Fibroblast of mammary gland (primary cell): Measurements from ENCODE around the gene CD52.

Experiments
- DNase-seq: peaks from one replicate; pipeline ENCODE4 v3.0.0-alpha.2; 2010; ENCODE audit warnings: low read depth
- H3K4me3 ChIP-seq: 2 replicates; pipeline ENCODE4 v1.5.1; 2011; ENCODE audit warnings: low read depth, mild to moderate bottlenecking, low read length, moderate library complexity; ENCODE audit not compliant: control insufficient read depth
- CTCF ChIP-seq: conservative IDR thresholded peaks from 2 replicates; pipeline ENCODE4 v1.5.1; 2011; ENCODE audit warnings: low read depth, low read length, inconsistent platforms; ENCODE audit not compliant: control insufficient read depth, insufficient read depth

CD52 gene

GRCh38 chr1:26367441-26367840 lies 49.7 kb downstream of the CD52 start:
- no peak overlapping the region for H3K4me3 ChIP-seq
- DNase-seq, result no peak
- no peak for TF ChIP-seq CTCF

GRCh38 chr1:26368006-26368405 lies 50.2 kb downstream of the CD52 start:
- no peak for DNase-seq
- no peak overlapping the region for H3K4me3 ChIP-seq
- no peak for TF ChIP-seq CTCF

GRCh38 chr1:26368486-26368885 lies 50.7 kb downstream of the CD52 start:
- TF ChIP-seq CTCF, result no peak
- DNase-seq, result no peak
- no peak overlapping the region for H3K4me3 ChIP-seq
